HG02642 (cell line): ENCODE results near the gene IMMT.

Experiments
- ATAC-seq: cut with Tn5 transposase; IDR thresholded peaks from one replicate; pipeline ENCODE4 v1.9.1; 2021; ENCODE audit warnings: mild to moderate bottlenecking; ENCODE audit not compliant: unreplicated experiment, poor library complexity

IMMT gene

GRCh38 chr2:86097913-86098312 is 97.3 kb downstream of the IMMT start:
- ATAC-seq = no peak

GRCh38 chr2:86097114-86097896 is 98.0 kb downstream of the IMMT start:
- no peak for ATAC-seq

DNA sequence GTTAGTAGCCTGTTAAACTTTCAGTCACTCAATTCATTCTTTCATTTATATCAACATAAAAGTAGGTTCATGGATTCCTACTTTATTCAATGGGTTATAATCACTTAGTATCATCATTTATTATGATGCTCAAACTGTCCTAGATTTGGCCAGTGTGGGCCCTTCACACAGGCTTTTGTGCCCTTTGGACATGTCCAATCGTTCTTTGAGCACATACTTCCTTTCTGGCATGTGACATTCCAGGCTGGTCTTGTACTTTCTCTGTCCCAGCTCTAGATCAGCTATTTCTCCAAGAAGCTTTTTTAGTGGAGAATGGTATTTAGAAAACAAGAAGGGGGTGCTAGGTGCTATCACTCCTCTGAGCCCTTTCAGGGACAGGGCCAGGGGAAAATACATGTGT is 101.0 kb downstream of the IMMT start:
- no peak for ATAC-seq
